ENCODE results near the gene FCF1. TPM values are rescaled to one million over a fixed set of nuclear protein-coding genes. Genes with fewer than 3 reads are reported as not detected.

Gene FCF1
- total RNA-seq, 2 donors from 2014 or later = 71.1 to 87.9 TPM

- Mint-ChIP-seq H3K9me3 (no peaks in the 10 kb centered on the region), H3K4me3 (no peak overlapping the region), H3K36me3 (ENCODE audit: insufficient read depth in 2 of 2) (peaks cover 4 to 27% of the 10 kb centered on the region in 2 donors), H3K27ac (no peak overlapping the region), H3K4me1 (ENCODE audit: low read depth) (peaks cover 15% of the 10 kb centered on the region), H3K27me3 (ENCODE audit: low read depth) (no peaks in the 10 kb centered on the region)
- ATAC-seq (replicated peaks in 1 of 2) (no peak), DNase-seq (no peak)
Measured at GRCh38 chr14:74684434-74684833, 28.5 kb upstream of the FCF1 start.

GRCh38 chr14:74685056-74685455 is 27.9 kb upstream of the FCF1 start:
- no peak for ATAC-seq (replicated peaks in 1 of 2)
- Mint-ChIP-seq H3K4me3 (no peak overlapping the region), H3K36me3 (ENCODE audit: insufficient read depth in 2 of 2) (peaks cover 4 to 26% of the 10 kb centered on the region in 2 donors), H3K9me3 (no peaks in the 10 kb centered on the region), H3K4me1 (ENCODE audit: low read depth) (peaks cover 15% of the 10 kb centered on the region), H3K27me3 (ENCODE audit: low read depth) (no peaks in the 10 kb centered on the region), H3K27ac (no peak overlapping the region)
- DNase-seq = no peak

GRCh38 chr14:74685921-74686678 is 26.8 kb upstream of the FCF1 start:
- ATAC-seq (replicated peaks in 1 of 2) (no peak), DNase-seq (no peak)
- Mint-ChIP-seq H3K9me3 (no peaks in the 10 kb centered on the region), H3K4me3 (no peak overlapping the region), H3K36me3 (ENCODE audit: insufficient read depth in 2 of 2) (peaks cover 4 to 26% of the 10 kb centered on the region in 2 donors), H3K27ac (peak overlapping the region; percentile 8), H3K27me3 (ENCODE audit: low read depth) (no peaks in the 10 kb centered on the region), H3K4me1 (ENCODE audit: low read depth) (peaks cover 15% of the 10 kb centered on the region)

- ATAC-seq (replicated peaks in 1 of 2) (no peak), DNase-seq (no peak)
- Mint-ChIP-seq H3K4me3 (no peak overlapping the region), H3K36me3 (ENCODE audit: insufficient read depth in 2 of 2) (peaks cover 6 to 17% of the 10 kb centered on the region in 2 donors), H3K9me3 (no peaks in the 10 kb centered on the region), H3K27me3 (ENCODE audit: low read depth) (no peaks in the 10 kb centered on the region), H3K27ac (no peak overlapping the region), H3K4me1 (ENCODE audit: low read depth) (peaks cover 5% of the 10 kb centered on the region)
Measured at GRCh38 chr14:74691456-74691855, 21.5 kb upstream of the FCF1 start.

- Mint-ChIP-seq H3K36me3 (ENCODE audit: insufficient read depth in 2 of 2) (peaks cover 6 to 17% of the 10 kb centered on the region in 2 donors), H3K27me3 (ENCODE audit: low read depth) (no peaks in the 10 kb centered on the region), H3K27ac (peak overlapping the region; percentile 4), H3K9me3 (no peaks in the 10 kb centered on the region), H3K4me3 (no peak overlapping the region), H3K4me1 (ENCODE audit: low read depth) (peaks cover 5% of the 10 kb centered on the region)
- no peak for ATAC-seq (replicated peaks in 1 of 2)
- DNase-seq = no peak
Measured at GRCh38 chr14:74693191-74693590, 19.8 kb upstream of the FCF1 start.

- Mint-ChIP-seq H3K36me3 (ENCODE audit: insufficient read depth in 2 of 2) (peaks cover 2 to 9% of the 10 kb centered on the region in 2 donors), H3K27ac (no peak overlapping the region), H3K27me3 (ENCODE audit: low read depth) (no peaks in the 10 kb centered on the region), H3K9me3 (no peaks in the 10 kb centered on the region), H3K4me1 (ENCODE audit: low read depth) (peaks cover 5% of the 10 kb centered on the region), H3K4me3 (no peak overlapping the region)
- DNase-seq (no peak), ATAC-seq (replicated peaks in 1 of 2) (no peak)
Measured at GRCh38 chr14:74695406-74695805, 17.5 kb upstream of the FCF1 start.

- Mint-ChIP-seq H3K36me3 (ENCODE audit: insufficient read depth in 2 of 2) (peaks cover 6 to 8% of the 10 kb centered on the region in 2 donors), H3K9me3 (peaks cover 0 to 1% of the 10 kb centered on the region in 2 donors), H3K27me3 (ENCODE audit: low read depth) (no peaks in the 10 kb centered on the region), H3K4me3 (no peak overlapping the region), H3K4me1 (ENCODE audit: low read depth) (peaks cover 5% of the 10 kb centered on the region), H3K27ac (no peak overlapping the region)
- DNase-seq (no peak), ATAC-seq (replicated peaks in 1 of 2) (no peak)
Measured at GRCh38 chr14:74697011-74697410, 15.9 kb upstream of the FCF1 start.

GRCh38 chr14:74697543-74697942 is 15.4 kb upstream of the FCF1 start:
- Mint-ChIP-seq H3K4me1 (ENCODE audit: low read depth) (peaks cover 5% of the 10 kb centered on the region), H3K27me3 (ENCODE audit: low read depth) (no peaks in the 10 kb centered on the region), H3K4me3 (no peak overlapping the region), H3K27ac (no peak overlapping the region), H3K36me3 (ENCODE audit: insufficient read depth in 2 of 2) (peaks cover 5 to 9% of the 10 kb centered on the region in 2 donors), H3K9me3 (peaks cover under 1 to 1% of the 10 kb centered on the region in 2 donors)
- DNase-seq (no peak), ATAC-seq (replicated peaks in 1 of 2) (no peak)

GRCh38 chr14:74697976-74698375 is 15.0 kb upstream of the FCF1 start:
- Mint-ChIP-seq H3K9me3 (peaks cover 5% of the 10 kb centered on the region in 2 donors), H3K36me3 (ENCODE audit: insufficient read depth in 2 of 2) (peaks cover 10 to 13% of the 10 kb centered on the region in 2 donors), H3K27ac (no peak overlapping the region), H3K4me3 (no peak overlapping the region), H3K27me3 (ENCODE audit: low read depth) (no peaks in the 10 kb centered on the region), H3K4me1 (ENCODE audit: low read depth) (peaks cover 9% of the 10 kb centered on the region)
- no peak for DNase-seq
- no peak for ATAC-seq (replicated peaks in 1 of 2)

- H3K4me3 Mint-ChIP-seq = no peak overlapping the region
- no peak for ATAC-seq (replicated peaks in 1 of 2)
- peaks cover 12% of the 10 kb centered on the region for H3K4me1 Mint-ChIP-seq (ENCODE audit: low read depth)
- no peaks in the 10 kb centered on the region for H3K27me3 Mint-ChIP-seq (ENCODE audit: low read depth)
- no peak overlapping the region for H3K27ac Mint-ChIP-seq
- peaks cover 6% of the 10 kb centered on the region in 2 donors for H3K9me3 Mint-ChIP-seq
- no peak for DNase-seq
- H3K36me3 Mint-ChIP-seq (ENCODE audit: insufficient read depth in 2 of 2) = peaks cover 11 to 14% of the 10 kb centered on the region in 2 donors
Measured at GRCh38 chr14:74698465-74698864, 14.5 kb upstream of the FCF1 start.

- Mint-ChIP-seq H3K4me1 (ENCODE audit: low read depth) (peaks cover 19% of the 10 kb centered on the region), H3K27ac (no peak overlapping the region), H3K9me3 (peaks cover 6% of the 10 kb centered on the region in 2 donors), H3K4me3 (no peak overlapping the region), H3K27me3 (ENCODE audit: low read depth) (no peaks in the 10 kb centered on the region), H3K36me3 (ENCODE audit: insufficient read depth in 2 of 2) (peaks cover 11 to 18% of the 10 kb centered on the region in 2 donors)
- ATAC-seq (replicated peaks in 1 of 2) (no peak), DNase-seq (no peak)
Measured at GRCh38 chr14:74702293-74702692, 10.7 kb upstream of the FCF1 start.

- Mint-ChIP-seq H3K4me1 (ENCODE audit: low read depth) (peaks cover 19% of the 10 kb centered on the region), H3K27ac (no peak overlapping the region), H3K9me3 (peaks cover 6% of the 10 kb centered on the region in 2 donors), H3K4me3 (no peak overlapping the region), H3K36me3 (ENCODE audit: insufficient read depth in 2 of 2) (peaks cover 11 to 18% of the 10 kb centered on the region in 2 donors), H3K27me3 (ENCODE audit: low read depth) (no peaks in the 10 kb centered on the region)
- DNase-seq (no peak), ATAC-seq (replicated peaks in 1 of 2) (no peak)
Measured at GRCh38 chr14:74703043-74703442, 9.9 kb upstream of the FCF1 start.

GRCh38 chr14:74704656-74705055 is 8.3 kb upstream of the FCF1 start:
- H3K4me1 Mint-ChIP-seq (ENCODE audit: low read depth) = peaks cover 34% of the 10 kb centered on the region
- DNase-seq (no peak), ATAC-seq (replicated peaks in 1 of 2) (no peak)
- H3K27ac Mint-ChIP-seq = no peak overlapping the region
- H3K4me3 Mint-ChIP-seq = no peak overlapping the region
- H3K9me3 Mint-ChIP-seq = peaks cover 6% of the 10 kb centered on the region in 2 donors
- H3K27me3 Mint-ChIP-seq (ENCODE audit: low read depth) = no peaks in the 10 kb centered on the region
- H3K36me3 Mint-ChIP-seq (ENCODE audit: insufficient read depth in 2 of 2) = peaks cover 11 to 18% of the 10 kb centered on the region in 2 donors
